SK-N-SH (cell line): ENCODE measurements around the gene IVNS1ABP. TPM values are rescaled to one million over a fixed set of nuclear protein-coding genes. Genes with fewer than 3 reads are reported as not detected.

Experiments used
- CTCF ChIA-PET: fragments of 300-600, 350-600 bp; formaldehyde crosslinking; extraction: SDS; loops from one replicate; lab custom pipeline; 2021; lab: Yijun Ruan, JAX
- POLR2A ChIA-PET: fragments of 350-600 bp; sonication (Branson Sonifier 250); formaldehyde crosslinking; extraction: SDS; loops from one replicate; lab custom pipeline; 2020; ENCODE audit warnings: antibody characterized with exemption, inconsistent platforms; lab: Yijun Ruan, JAX
- DNase-seq: peaks from one replicate; pipeline ENCODE4 v3.0.0; 2012
- H2AFZ ChIP-seq: fragments of 200-600 bp; sonication (generic); 2 replicates; pipeline ENCODE4 v1.8.1; 2016; ENCODE audit warnings: antibody characterized with exemption, mild to moderate bottlenecking, low read depth
- H3F3A ChIP-seq: fragments of 200-600 bp; sonication (generic); replicated peaks from 2 replicates; pipeline ENCODE3; 2016; ENCODE audit warnings: antibody characterized with exemption, mild to moderate bottlenecking; ENCODE audit not compliant: insufficient read depth
- H3K27ac ChIP-seq, 2 experiments: fragments of 200-500 bp in 1 of 2; fragments of 200-600 bp in 1 of 2; sonication (Bioruptor generic) in 1 of 2; sonication (generic), shearing (Covaris generic) in 1 of 2; 2 replicates each; pipeline versions ENCODE4 v1.5.1 to v1.6.1; 2014 to 2016; ENCODE audit warnings: low read depth in 2 of 2, inconsistent platforms in 1 of 2, low read length in 1 of 2, mild to moderate bottlenecking in 1 of 2, mixed read lengths in 1 of 2
- H3K27me3 ChIP-seq: fragments of 200-600 bp; sonication (generic), shearing (Covaris generic); 2 replicates; pipeline ENCODE4 v1.6.1; 2016; ENCODE audit warnings: mixed run types; ENCODE audit not compliant: insufficient read depth
- H3K36me3 ChIP-seq, 2 experiments: fragments of 200-500 bp in 1 of 2; fragments of 200-600 bp in 1 of 2; sonication (Bioruptor generic) in 1 of 2; sonication (generic) in 1 of 2; replicated peaks in 1 of 2; 2 replicates each; pipeline versions ENCODE3 to v1.5.1; 2014 to 2016; ENCODE audit warnings: low read length in 1 of 2, mild to moderate bottlenecking in 1 of 2; ENCODE audit not compliant: insufficient read depth in 2 of 2, control insufficient read depth in 1 of 2
- H3K4me1 ChIP-seq, 2 experiments: fragments of 200-500 bp in 1 of 2; fragments of 200-600 bp in 1 of 2; sonication (Bioruptor generic) in 1 of 2; sonication (generic), shearing (Covaris generic) in 1 of 2; 2 replicates each; pipeline versions ENCODE4 v1.5.1 to v1.6.1; 2014 to 2016; ENCODE audit warnings: low read depth in 1 of 2, low read length in 1 of 2, mixed run types in 1 of 2; ENCODE audit not compliant: insufficient read depth in 2 of 2, control insufficient read depth in 1 of 2
- H3K4me2 ChIP-seq: fragments of 200-600 bp; sonication (generic), shearing (Covaris generic); 2 replicates; pipeline ENCODE4 v1.6.1; 2017; ENCODE audit warnings: mixed run types
- H3K4me3 ChIP-seq, 2 experiments: fragments of 200-500 bp in 1 of 2; fragments of 200-600 bp in 1 of 2; sonication (Bioruptor generic) in 1 of 2; sonication (generic), shearing (Covaris generic) in 1 of 2; 2 replicates each; pipeline versions ENCODE4 v1.5.1 to v1.8.1; 2014 to 2016; ENCODE audit warnings: low read depth in 2 of 2, inconsistent platforms in 1 of 2, low read length in 1 of 2, mild to moderate bottlenecking in 1 of 2, mixed read lengths in 1 of 2, moderate library complexity in 1 of 2
- H3K79me2 ChIP-seq: fragments of 200-600 bp; sonication (generic); 2 replicates; pipeline ENCODE4 v1.8.1; 2017; ENCODE audit warnings: mild to moderate bottlenecking; ENCODE audit not compliant: insufficient read depth
- H3K9ac ChIP-seq: fragments of 200-600 bp; sonication (generic); 2 replicates; pipeline ENCODE4 v1.6.1; 2017; ENCODE audit warnings: mixed run types
- H3K9me2 ChIP-seq: fragments of 200-600 bp; sonication (generic); 2 replicates; pipeline ENCODE4 v1.6.1; 2017; ENCODE audit warnings: mixed run types
- H3K9me3 ChIP-seq: fragments of 200-600 bp; sonication (generic); 2 replicates; pipeline ENCODE4 v1.6.1; 2017; ENCODE audit warnings: mixed run types, mild to moderate bottlenecking, moderate library complexity
- H4K20me1 ChIP-seq: fragments of 200-600 bp; sonication (generic); 2 replicates; pipeline ENCODE4 v1.6.1; 2017; ENCODE audit warnings: mild to moderate bottlenecking, mixed run types; ENCODE audit not compliant: insufficient read depth
- FOSL2 ChIP-seq: IDR thresholded peaks from 2 replicates; pipeline ENCODE4 v1.4.0; 2012; ENCODE audit warnings: low read depth, mild to moderate bottlenecking, moderate library complexity, borderline replicate concordance
- MEF2A ChIP-seq: IDR thresholded peaks from 2 replicates; pipeline ENCODE4 v1.4.0; 2012; ENCODE audit warnings: low read depth, borderline replicate concordance
- NFIC ChIP-seq: IDR thresholded peaks from 2 replicates; pipeline ENCODE4 v1.4.0; 2012; ENCODE audit warnings: borderline replicate concordance
- NRF1 ChIP-seq: IDR thresholded peaks from 2 replicates; pipeline ENCODE4 v1.6.1; 2012; ENCODE audit warnings: low read depth, mild to moderate bottlenecking, low read length
- RCOR1 ChIP-seq: fragments of 150-350 bp; IDR thresholded peaks from 2 replicates; pipeline ENCODE4 v1.6.1; 2017; ENCODE audit warnings: antibody characterized with exemption, low read length
- REST ChIP-seq: IDR thresholded peaks from 2 replicates; pipeline ENCODE4 v1.6.1; 2012; ENCODE audit warnings: mild to moderate bottlenecking, low read depth, low read length, moderate library complexity
- RFX5 ChIP-seq: IDR thresholded peaks from 2 replicates; pipeline ENCODE4 v1.6.1; 2012; ENCODE audit warnings: mild to moderate bottlenecking, improper control_type of control experiment, low read length
- RXRA ChIP-seq: IDR thresholded peaks from 2 replicates; pipeline ENCODE4 v1.4.0; 2012; ENCODE audit warnings: low read depth, mild to moderate bottlenecking, borderline replicate concordance
- SIN3A ChIP-seq: IDR thresholded peaks from 2 replicates; pipeline ENCODE4 v1.6.1; 2012; ENCODE audit warnings: low read depth, mild to moderate bottlenecking, low read length, moderate library complexity, borderline replicate concordance
- WGBS: methylation state at CpG from one replicate; pipeline ENCODE4 v1.1.6; 2017; ENCODE audit warnings: low lambda C conversion rate; 5-methylcytosine and 5-hydroxymethylcytosine counted together
- polyA plus RNA-seq, 3 experiments: library from polyadenylated mRNA; depleted of rRNA; stranded (reverse); fragments of >200 nt; gene quantifications; 2 replicates each; pipeline ENCODE4 v1.2.3, GENCODE V29; 2012
- TF ChIP-seq, protein P1 (sequence below): fragments of 150-350 bp; IDR thresholded peaks from 2 replicates; pipeline ENCODE4 v1.6.1; 2016; ENCODE audit warnings: mild to moderate bottlenecking, low read depth, low read length

IVNS1ABP gene
- polyA plus RNA-seq, 1 of the 3 experiments (the other 2 are of a cell fraction) = 24.5 TPM

GRCh38 chr1:185284533-185285276 lies 32.3 kb downstream of the IVNS1ABP start:
- Histone ChIP-seq H3K4me2 (no peak overlapping the region), H3K9me3 (no peaks in the 10 kb centered on the region), H3K4me1 (peaks cover 0 to 5% of the 10 kb centered on the region in 2 experiments; a peak in 2 of 4 replicates), H2AFZ (no peak overlapping the region), H3K36me3 (peaks cover 5 to 6% of the 10 kb centered on the region in 2 experiments), H3K9ac (no peak overlapping the region), H3F3A (no peaks in the 10 kb centered on the region), H3K27me3 (no peaks in the 10 kb centered on the region), H4K20me1 (no peaks in the 10 kb centered on the region), H3K27ac (no peak overlapping the region), H3K79me2 (no peaks in the 10 kb centered on the region), H3K4me3 (no peak overlapping the region), H3K9me2 (no peaks in the 10 kb centered on the region)
- 60% methylated on average over 2 of the region's 2 CpGs for WGBS
- TF ChIP-seq FOSL2 = no peak
- no peak for TF ChIP-seq RFX5
- TF ChIP-seq RXRA = no peak
- TF ChIP-seq MEF2A = no peak
- TF ChIP-seq SIN3A = no peak
- POLR2A ChIA-PET = no interaction called here
- DNase-seq = no peak
- CTCF ChIA-PET = no interaction called here

DNA sequence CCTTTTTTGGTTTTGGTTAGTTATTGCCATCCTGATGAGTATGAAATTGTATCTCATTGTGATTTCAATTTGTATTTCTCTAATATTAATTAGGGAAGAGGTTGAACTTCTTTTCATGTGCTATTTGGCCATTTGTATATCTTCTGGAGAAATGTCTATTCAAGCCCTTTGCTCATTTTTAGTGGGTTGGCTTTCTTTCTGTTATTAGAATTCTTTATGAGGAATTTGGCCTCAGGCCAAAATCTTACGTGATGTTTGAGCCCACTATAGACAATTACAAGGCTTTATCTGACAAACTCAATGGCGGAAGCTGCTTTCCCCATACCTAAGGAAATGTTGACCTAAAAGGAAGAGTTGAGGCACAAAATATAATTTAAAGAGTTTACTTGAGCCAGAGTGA lies 32.9 kb downstream of the IVNS1ABP start:
- no peaks in the 10 kb centered on the region for H3K79me2 ChIP-seq
- TF ChIP-seq NFIC (no peak; the same call in 1 of the 2 replicates), REST (no peak), NRF1 (no peak), RCOR1 (no peak)
- TF ChIP-seq, protein P1, sequence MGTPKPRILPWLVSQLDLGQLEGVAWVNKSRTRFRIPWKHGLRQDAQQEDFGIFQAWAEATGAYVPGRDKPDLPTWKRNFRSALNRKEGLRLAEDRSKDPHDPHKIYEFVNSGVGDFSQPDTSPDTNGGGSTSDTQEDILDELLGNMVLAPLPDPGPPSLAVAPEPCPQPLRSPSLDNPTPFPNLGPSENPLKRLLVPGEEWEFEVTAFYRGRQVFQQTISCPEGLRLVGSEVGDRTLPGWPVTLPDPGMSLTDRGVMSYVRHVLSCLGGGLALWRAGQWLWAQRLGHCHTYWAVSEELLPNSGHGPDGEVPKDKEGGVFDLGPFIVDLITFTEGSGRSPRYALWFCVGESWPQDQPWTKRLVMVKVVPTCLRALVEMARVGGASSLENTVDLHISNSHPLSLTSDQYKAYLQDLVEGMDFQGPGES = no peak
- WGBS = 97% methylated on average over 2 of the region's 2 CpGs
- H3K4me3 ChIP-seq = no peak overlapping the region
- DNase-seq = no peak
- H3K9me2 ChIP-seq = no peaks in the 10 kb centered on the region
- peaks cover 5 to 6% of the 10 kb centered on the region in 2 experiments for H3K36me3 ChIP-seq
- no peaks in the 10 kb centered on the region for H3K9me3 ChIP-seq
- no peak overlapping the region for H2AFZ ChIP-seq
- H3F3A ChIP-seq = no peaks in the 10 kb centered on the region
- no peak overlapping the region for H3K9ac ChIP-seq
- H3K4me2 ChIP-seq = no peak overlapping the region
- CTCF ChIA-PET = no interaction called here
- H3K27ac ChIP-seq = no peak overlapping the region
- peaks cover 0 to 5% of the 10 kb centered on the region in 2 experiments; a peak in 2 of 4 replicates for H3K4me1 ChIP-seq
- H4K20me1 ChIP-seq = no peaks in the 10 kb centered on the region
- H3K27me3 ChIP-seq = no peaks in the 10 kb centered on the region
- POLR2A ChIA-PET = no interaction called here
